H1 (cell line): Measurements from ENCODE around the gene CCNC. TPM values are rescaled to one million over a fixed set of nuclear protein-coding genes. Genes with fewer than 3 reads are reported as not detected.
A peak's percentile ranks its signal among the peaks of the same experiment; 100 is the strongest.

ENCODE experiments used
- CBX5 ChIP-seq: fragments of 300-800, 300-1000 bp; sonication (generic); IDR thresholded peaks from 2 replicates; pipeline ENCODE4 v1.7.1; 2016; ENCODE audit warnings: antibody characterized with exemption, low read length, low read depth
- CHD7 ChIP-seq: fragments of 300-600 bp; sonication (generic); IDR thresholded peaks from 2 replicates; pipeline ENCODE4 v1.7.1; 2012; ENCODE audit warnings: low read length, moderate library complexity, mild to moderate bottlenecking, inconsistent platforms; ENCODE audit not compliant: insufficient replicate concordance
- CREB1 ChIP-seq: IDR thresholded peaks from 2 replicates; pipeline ENCODE4 v1.6.1; 2012; ENCODE audit warnings: inconsistent platforms
- E2F6 ChIP-seq: IDR thresholded peaks from 2 replicates; pipeline ENCODE4 v1.6.1; 2012; ENCODE audit warnings: inconsistent platforms
- FOSL1 ChIP-seq: IDR thresholded peaks from 2 replicates; pipeline ENCODE4 v1.6.1; 2011; ENCODE audit warnings: mild to moderate bottlenecking, low read depth, low read length, moderate library complexity; ENCODE audit not compliant: insufficient read depth
- JUN ChIP-seq: IDR thresholded peaks from 2 replicates; pipeline ENCODE4 v1.6.1; 2011; ENCODE audit warnings: low read depth, mild to moderate bottlenecking, improper control_type of control experiment, low read length
- JUND ChIP-seq: IDR thresholded peaks from 2 replicates; pipeline ENCODE4 v1.6.1; 2011; ENCODE audit warnings: mild to moderate bottlenecking, improper control_type of control experiment, low read length
- MAX ChIP-seq: IDR thresholded peaks from 2 replicates; pipeline ENCODE4 v1.6.1; 2012; ENCODE audit warnings: inconsistent platforms
- NANOG ChIP-seq: IDR thresholded peaks from 2 replicates; pipeline ENCODE4 v1.6.1; 2011; ENCODE audit warnings: low read length, low read depth, mild to moderate bottlenecking, inconsistent platforms; ENCODE audit not compliant: insufficient read depth, poor library complexity, severe bottlenecking
- NRF1 ChIP-seq: IDR thresholded peaks from 2 replicates; pipeline ENCODE4 v1.6.1; 2011; ENCODE audit warnings: mild to moderate bottlenecking, low read depth, low read length, improper control_type of control experiment
- SP1 ChIP-seq: IDR thresholded peaks from 2 replicates; pipeline ENCODE4 v1.6.1; 2011; ENCODE audit warnings: low read depth, low read length
- SP2 ChIP-seq: IDR thresholded peaks from 2 replicates; pipeline ENCODE4 v1.6.1; 2012; ENCODE audit warnings: mild to moderate bottlenecking, low read length, inconsistent platforms
- SRF ChIP-seq: IDR thresholded peaks from 2 replicates; pipeline ENCODE4 v1.6.1; 2011; ENCODE audit warnings: mild to moderate bottlenecking, low read depth, low read length, moderate library complexity
- polyA plus RNA-seq, 7 experiments: library from polyadenylated mRNA; depleted of rRNA in 3 of 7; stranded (reverse) in 5 of 7; unstranded in 2 of 7; fragments of >200 nt in 5 of 7; fragments of 200-250 nt in 2 of 7; gene quantifications; 1 replicate in 5 of 7; 2 replicates in 1 of 7; 4 replicates in 1 of 7; pipeline versions ENCODE4 v1.2.1 to v1.2.3, GENCODE V29; 2011 to 2013; ENCODE audit warnings: missing spikeins in 2 of 7, mixed read lengths in 2 of 7
- total RNA-seq: library from RNA; stranded (reverse); fragmentation: NEBNext Ultra II Directional; extraction: Animal tissue kit (Norgen Biotek cat#: 25700); gene quantifications from 2 replicates; pipeline ENCODE4 v1.2.1, GENCODE V29; 2021

CCNC gene
- total and polyA plus RNA-seq, 2 of the 8 experiments (the other 6 are each of a cell fraction or from before 2014, with no cell fraction given): 45.4 to 107 TPM

GRCh38 chr6:99613409-99613704 lies 44.9 kb upstream of the CCNC start (continued):
- no peak for TF ChIP-seq CHD7
- no peak for TF ChIP-seq SP2
- no peak for TF ChIP-seq FOSL1
- TF ChIP-seq JUN: no peak
- TF ChIP-seq CREB1: no peak
- TF ChIP-seq E2F6: peak; percentile 48; the same call in 1 of the 2 replicates
- TF ChIP-seq NANOG: no peak
- no peak for TF ChIP-seq NRF1
- no peak for TF ChIP-seq SP1
- TF ChIP-seq SRF: no peak
- TF ChIP-seq JUND: no peak
- no peak for TF ChIP-seq MAX
- TF ChIP-seq CBX5: no peak
